ENCODE results near the gene ZNF467. TPM values are rescaled to one million over a fixed set of nuclear protein-coding genes. Genes with fewer than 3 reads are reported as not detected.

The ZNF467 gene
- total and polyA plus RNA-seq, 2 of the 8 experiments (the other 6 are each of a cell fraction or from before 2014, with no cell fraction given): 0.50 to 0.51 TPM

DNA sequence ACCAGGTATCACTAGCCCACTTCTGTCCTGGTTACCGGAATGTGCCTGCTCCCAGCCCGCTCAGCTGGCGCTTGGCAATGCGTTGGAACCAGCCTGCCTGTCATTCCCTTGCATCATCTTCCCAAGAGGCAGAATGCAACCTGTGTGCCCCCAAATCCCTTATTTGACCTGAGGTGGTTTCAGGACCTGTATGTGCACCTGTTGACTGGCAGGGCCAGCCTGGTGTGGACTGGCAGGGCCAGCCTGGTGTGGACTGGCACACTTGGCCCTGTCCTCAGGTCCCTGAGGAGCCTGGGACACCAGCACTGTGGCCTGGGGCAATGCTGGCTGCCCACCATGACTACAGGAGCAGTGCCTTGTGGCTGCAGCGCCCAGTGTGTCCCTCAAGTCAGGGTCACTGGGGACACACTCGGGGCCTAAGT, 38.2 kb downstream of the ZNF467 start:
- H2AFZ ChIP-seq (ENCODE audit: low read length): no peak overlapping the region
- H4K5ac ChIP-seq (ENCODE audit: insufficient read length, low read depth, low read length): no peak overlapping the region
- no peak overlapping the region for H2AK5ac ChIP-seq (ENCODE audit: low read depth, low read length)
- no peaks in the 10 kb centered on the region for H3K27me3 ChIP-seq (replicated peaks in 1 of 4; ENCODE audit: control insufficient read depth in 3 of 4, extremely low read depth in 1 of 4, insufficient read depth in 3 of 4, low read length in 3 of 4)
- H3K9ac ChIP-seq (replicated peaks in 1 of 4; ENCODE audit: extremely low read depth in 1 of 4, low read depth in 3 of 4, low read length in 3 of 4): no peak overlapping the region
- DNase-seq (ENCODE audit: low read depth in 1 of 2, low spot score in 2 of 2): peak in 1 of 2 experiments; percentile 45
- no peak overlapping the region for H3K23ac ChIP-seq (ENCODE audit: insufficient read length)
- H3K9me3 ChIP-seq (ENCODE audit: insufficient read depth in 2 of 2, low read depth in 1 of 2, low read length in 1 of 2): no peaks in the 10 kb centered on the region
- H3K79me1 ChIP-seq (ENCODE audit: low read depth, low read length): no peaks in the 10 kb centered on the region
- H3K4me2 ChIP-seq (ENCODE audit: insufficient read depth in 1 of 2, low read depth in 2 of 2, low read length in 2 of 2): no peak overlapping the region
- H3K56ac ChIP-seq (replicated peaks; ENCODE audit: insufficient read length, low read depth, low read length): no peak overlapping the region
- no peak overlapping the region for H3K18ac ChIP-seq (ENCODE audit: extremely low read depth, low read length)
- no peak overlapping the region for H4K8ac ChIP-seq (ENCODE audit: extremely low read depth, insufficient read depth, low read length)
- H3K4me3 ChIP-seq (ENCODE audit: extremely low read depth in 1 of 4, insufficient read depth in 2 of 4, low read depth in 3 of 4, low read length in 4 of 4): no peak overlapping the region
- H2BK12ac ChIP-seq (ENCODE audit: low read depth, low read length): no peak overlapping the region
- H2BK120ac ChIP-seq (replicated peaks; ENCODE audit: low read depth, low read length): no peak overlapping the region
- H3K36me3 ChIP-seq (ENCODE audit: control insufficient read depth in 2 of 4, insufficient read depth in 4 of 4, low read length in 3 of 4): peaks cover 0 to 8% (median 0%) of the 10 kb centered on the region in 4 experiments; a peak in 4 of 8 replicates
- no peaks in the 10 kb centered on the region for H3K79me2 ChIP-seq (ENCODE audit: control insufficient read depth in 1 of 2, insufficient read depth in 2 of 2, low read length in 2 of 2)
- H3K14ac ChIP-seq (ENCODE audit: insufficient read length): no peak overlapping the region
- peaks cover 0 to 5% (median 0%) of the 10 kb centered on the region in 4 experiments; a peak in 1 of 7 replicates for H3K4me1 ChIP-seq (replicated peaks in 1 of 4; ENCODE audit: control insufficient read depth in 3 of 4, insufficient read depth in 4 of 4, low read length in 3 of 4)
- WGBS, 2 experiments (ENCODE audit: extremely low coverage in 1 of 2, insufficient coverage in 1 of 2, insufficient read length in 1 of 2, insufficient replicate concordance in 2 of 2, low coverage in 1 of 2, low lambda C conversion rate in 2 of 2, missing lambda C conversion rate in 1 of 2): 96% methylated on average over 6 of the region's 6 CpGs; no CpG with 5 or more reads in 1 of the 2 experiments
- CTCF ChIA-PET (ENCODE audit: partially characterized antibody): interaction anchor here (1.0 to 1.7 kb wide), 4 partner anchors 13 to 72 kb away, joined by 3 to 6 read pairs (median 4); a partner anchor contains a TSS
- POLR2A ChIA-PET (ENCODE audit: partially characterized antibody): interaction anchor here (1.4 to 1.7 kb wide), 3 partner anchors 21 to 70 kb away, joined by 3 to 5 read pairs (median 4); partner anchors contain the start of gene ZNF467
- H4K20me1 ChIP-seq (replicated peaks in 1 of 2; ENCODE audit: control insufficient read depth in 1 of 2, insufficient read depth in 2 of 2, low read length in 2 of 2): peaks cover 0 to 5% of the 10 kb centered on the region in 2 experiments
- H2BK15ac ChIP-seq (ENCODE audit: low read length): no peak overlapping the region
- H2BK20ac ChIP-seq (ENCODE audit: low read length): no peak overlapping the region
- no peaks in the 10 kb centered on the region for H3K23me2 ChIP-seq (ENCODE audit: low read depth, low read length)
- H2BK5ac ChIP-seq (ENCODE audit: low read depth, low read length): no peak overlapping the region
- no peak overlapping the region for H4K91ac ChIP-seq (replicated peaks; ENCODE audit: insufficient read length, low read length)
- no peak overlapping the region for H3K4ac ChIP-seq (replicated peaks; ENCODE audit: insufficient read length, low read depth, low read length)
- no peak for FAIRE-seq
- no peak overlapping the region for H3K27ac ChIP-seq (ENCODE audit: low read depth, low read length)
- TF ChIP-seq BCL11A (IDR thresholded peaks at IDR 0.05; ENCODE audit: low read depth in 2 of 2, low read length in 2 of 2): no peak
- no peak for TF ChIP-seq KDM1A (IDR thresholded peaks at IDR 0.05; ENCODE audit: borderline replicate concordance, low read length)
- TF ChIP-seq HDAC2 (IDR thresholded peaks at IDR 0.05; ENCODE audit: borderline replicate concordance in 1 of 2, low read depth in 2 of 2, low read length in 2 of 2): no peak
- TF ChIP-seq JUN (IDR thresholded peaks at IDR 0.05; ENCODE audit: low read depth, low read length): no peak
- no peak for TF ChIP-seq SP4 (IDR thresholded peaks at IDR 0.05; ENCODE audit: low read length)
- no peak for TF ChIP-seq CREB1 (IDR thresholded peaks at IDR 0.05)
- TF ChIP-seq POLR2AphosphoS5 (IDR thresholded peaks at IDR 0.05; ENCODE audit: low read depth, low read length): 0 out of 2 replicates have a peak, but pooled peaks have one; percentile 29

Measured in H1 (cell line).